Measurements from ENCODE around the gene COL2A1.

Gene COL2A1

GRCh38 chr12:47988073-47989022 is 15.9 kb downstream of the COL2A1 start:
- DNase-seq: no peak

DNA sequence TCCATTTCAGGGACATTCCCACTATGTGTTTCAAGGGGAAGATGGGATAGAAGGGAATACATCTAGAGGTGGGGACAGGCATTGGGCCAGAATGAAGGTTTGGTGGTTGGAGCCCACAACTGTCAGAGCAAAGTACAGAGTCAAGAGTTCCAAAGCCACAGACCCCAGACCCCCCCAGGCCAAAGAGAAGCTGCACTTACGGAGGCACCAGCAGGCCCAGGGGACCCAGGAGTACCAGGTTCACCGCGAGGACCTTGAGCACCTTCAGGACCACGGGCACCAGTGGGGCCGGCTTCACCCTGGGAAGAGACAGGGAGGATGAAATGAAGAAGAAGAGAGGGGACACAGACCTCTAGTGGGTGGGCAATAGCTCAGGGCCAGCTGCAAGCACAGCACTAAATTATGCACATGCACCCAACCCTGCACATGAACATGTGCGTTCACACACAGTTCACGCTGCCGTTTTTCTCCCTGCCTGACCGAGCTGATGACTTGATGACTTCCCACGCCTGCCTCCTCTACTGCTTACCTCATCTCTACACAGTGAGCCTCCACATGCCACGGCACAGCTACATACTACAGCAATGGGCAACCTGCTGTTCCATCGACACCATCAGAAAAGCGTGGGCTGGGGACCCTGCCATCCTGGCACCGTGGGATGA is 16.7 kb downstream of the COL2A1 start:
- no peak for DNase-seq

- DNase-seq: no peak
Observed at GRCh38 chr12:47986832-47987231, 17.4 kb downstream of the COL2A1 start.

GRCh38 chr12:47986291-47986660 is 18.0 kb downstream of the COL2A1 start:
- no peak for DNase-seq

GRCh38 chr12:47985596-47986290 is 18.5 kb downstream of the COL2A1 start:
- DNase-seq: no peak

- DNase-seq: no peak
Observed at GRCh38 chr12:47984331-47984801, 19.9 kb downstream of the COL2A1 start.

GRCh38 chr12:47983541-47984115 is 20.6 kb downstream of the COL2A1 start:
- no peak for DNase-seq

- DNase-seq: no peak
Observed at GRCh38 chr12:47982770-47983169, 21.5 kb downstream of the COL2A1 start.

- DNase-seq: no peak
Observed at GRCh38 chr12:47982311-47982710, 22.0 kb downstream of the COL2A1 start.

DNA sequence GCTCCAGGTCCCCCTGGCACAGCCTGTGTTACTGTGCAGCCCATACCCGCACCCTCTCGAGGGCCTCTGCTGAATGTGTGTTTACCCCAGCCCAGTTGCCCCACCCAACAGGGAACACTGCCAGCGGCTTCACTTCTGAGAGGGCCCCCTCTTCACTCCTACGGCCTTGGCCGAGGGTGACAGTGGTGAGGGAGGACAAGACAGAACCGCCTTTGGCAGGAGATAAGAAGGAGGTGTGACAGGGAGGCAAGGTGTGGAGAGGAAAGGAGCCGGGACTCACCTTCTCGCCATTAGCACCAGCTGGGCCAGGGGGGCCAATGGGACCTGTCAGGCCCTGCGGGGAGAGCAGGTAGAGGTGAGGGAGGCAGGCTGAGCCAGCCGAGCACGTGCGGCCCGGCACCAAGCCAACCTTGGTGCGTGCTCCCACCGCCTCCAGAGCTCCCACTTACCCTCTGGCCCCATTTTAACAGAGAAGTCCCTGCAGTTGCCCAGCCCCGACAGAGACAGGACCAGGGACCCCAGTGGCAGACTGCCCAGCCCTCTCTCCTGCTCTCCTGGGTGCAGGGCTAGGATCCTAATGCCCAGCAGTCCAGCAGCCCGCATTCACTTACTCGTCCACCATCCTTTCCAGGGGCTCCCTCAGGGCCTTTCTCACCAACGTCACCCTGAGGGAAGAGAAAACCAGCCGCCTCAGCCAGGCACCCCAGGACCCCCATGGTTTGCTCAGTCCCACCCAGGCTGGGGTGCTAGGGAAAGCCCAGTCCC is 22.6 kb downstream of the COL2A1 start:
- DNase-seq: no peak

GRCh38 chr12:47980779-47981495 is 23.3 kb downstream of the COL2A1 start:
- no peak for DNase-seq

DNA sequence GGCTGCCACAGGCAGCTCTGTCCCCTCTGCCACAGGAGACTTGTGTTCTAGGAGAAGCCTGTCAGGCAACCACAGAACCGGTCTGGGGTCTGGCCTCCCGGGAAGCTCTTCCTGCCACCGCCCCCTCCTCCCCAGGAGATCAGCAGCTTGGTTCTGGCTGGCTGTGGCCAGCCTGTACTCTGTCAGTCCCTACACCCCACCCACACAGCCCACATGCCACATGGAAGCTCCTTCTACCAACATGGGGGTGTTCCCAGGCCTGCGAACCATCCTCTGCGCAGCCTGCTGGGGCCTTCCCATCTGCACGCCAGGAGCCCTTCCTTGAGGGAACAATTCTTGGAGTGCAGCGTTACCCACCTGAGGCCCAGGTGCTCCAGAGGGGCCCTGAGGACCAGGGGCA is 24.1 kb downstream of the COL2A1 start:
- DNase-seq: no peak

DNA sequence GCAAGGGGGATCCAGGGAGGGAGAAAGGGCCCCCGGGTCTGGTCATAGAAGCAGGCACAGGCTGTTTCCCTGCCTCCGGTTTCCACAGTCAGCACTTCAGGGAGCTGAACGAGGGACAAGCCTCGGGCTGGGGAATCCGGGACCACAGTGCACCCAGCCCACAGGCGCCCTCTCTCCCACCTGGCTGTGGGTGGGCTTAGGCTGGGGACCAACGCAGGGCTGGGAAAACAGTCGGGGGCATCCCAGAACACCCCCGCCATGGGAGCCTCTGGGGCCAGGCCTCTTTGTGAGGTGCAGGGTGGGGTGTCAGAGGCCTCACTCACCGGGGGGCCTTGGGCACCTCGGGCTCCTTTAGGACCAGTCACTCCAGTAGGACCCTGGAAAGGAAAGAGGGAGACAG is 24.6 kb downstream of the COL2A1 start:
- no peak for DNase-seq

- no peak for DNase-seq
Observed at GRCh38 chr12:47979166-47979565, 25.1 kb downstream of the COL2A1 start.

GRCh38 chr12:47978598-47978873 is 25.7 kb downstream of the COL2A1 start:
- no peak for DNase-seq

- no peak for DNase-seq
Observed at GRCh38 chr12:47977772-47978597, 26.3 kb downstream of the COL2A1 start.

DNA sequence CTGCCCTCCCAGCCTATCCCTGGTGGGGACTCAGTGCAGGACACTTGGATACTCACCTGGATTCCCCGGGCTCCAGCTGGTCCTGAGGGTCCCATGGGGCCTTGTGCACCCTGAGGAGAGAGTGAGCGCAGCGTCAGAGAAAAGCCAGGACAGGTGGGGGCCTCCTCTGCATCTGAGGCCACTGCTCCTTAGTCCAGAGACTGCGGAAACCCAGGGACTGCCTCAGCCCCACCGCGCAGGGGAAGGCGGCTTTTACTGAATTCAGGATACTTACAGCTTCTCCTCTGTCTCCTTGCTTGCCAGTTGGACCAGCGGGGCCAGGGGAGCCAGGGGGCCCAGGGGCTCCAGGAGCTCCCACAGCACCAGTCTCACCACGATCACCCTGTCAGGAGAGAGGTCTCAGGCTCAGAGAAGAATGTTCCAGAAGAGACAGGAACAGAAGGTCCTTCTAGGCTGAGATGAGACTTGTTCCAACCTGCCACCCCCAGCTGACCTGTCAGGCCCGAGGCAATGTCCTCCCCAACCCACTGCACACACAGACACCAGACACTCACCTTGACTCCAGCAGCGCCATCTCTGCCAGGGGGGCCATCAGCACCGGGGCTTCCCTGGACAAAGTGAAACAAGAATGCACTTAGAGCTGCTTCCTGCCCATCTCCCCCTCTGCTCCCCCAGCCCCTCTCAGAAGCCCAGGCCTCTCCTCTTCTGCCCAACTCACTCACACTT is 27.1 kb downstream of the COL2A1 start:
- no peak for DNase-seq

DNA sequence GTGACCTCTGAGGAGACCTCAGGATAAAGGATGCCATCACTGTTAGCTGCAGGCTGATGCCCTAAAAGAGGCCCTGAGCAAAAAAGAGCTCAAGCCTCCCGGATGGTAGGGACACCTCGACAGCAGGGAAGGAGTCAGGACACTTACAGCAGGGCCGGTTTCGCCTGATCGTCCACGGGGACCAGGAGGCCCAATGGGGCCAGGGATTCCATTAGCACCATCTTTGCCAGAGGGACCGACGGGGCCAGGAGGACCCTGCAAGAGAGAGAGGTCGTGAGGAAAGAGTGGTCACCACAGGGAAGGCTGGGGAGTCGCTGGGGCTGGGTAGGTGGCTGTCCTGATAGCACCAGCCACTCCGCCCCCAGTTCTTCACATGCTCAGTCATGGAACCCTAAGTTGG is 28.5 kb downstream of the COL2A1 start:
- no peak for DNase-seq

DNA sequence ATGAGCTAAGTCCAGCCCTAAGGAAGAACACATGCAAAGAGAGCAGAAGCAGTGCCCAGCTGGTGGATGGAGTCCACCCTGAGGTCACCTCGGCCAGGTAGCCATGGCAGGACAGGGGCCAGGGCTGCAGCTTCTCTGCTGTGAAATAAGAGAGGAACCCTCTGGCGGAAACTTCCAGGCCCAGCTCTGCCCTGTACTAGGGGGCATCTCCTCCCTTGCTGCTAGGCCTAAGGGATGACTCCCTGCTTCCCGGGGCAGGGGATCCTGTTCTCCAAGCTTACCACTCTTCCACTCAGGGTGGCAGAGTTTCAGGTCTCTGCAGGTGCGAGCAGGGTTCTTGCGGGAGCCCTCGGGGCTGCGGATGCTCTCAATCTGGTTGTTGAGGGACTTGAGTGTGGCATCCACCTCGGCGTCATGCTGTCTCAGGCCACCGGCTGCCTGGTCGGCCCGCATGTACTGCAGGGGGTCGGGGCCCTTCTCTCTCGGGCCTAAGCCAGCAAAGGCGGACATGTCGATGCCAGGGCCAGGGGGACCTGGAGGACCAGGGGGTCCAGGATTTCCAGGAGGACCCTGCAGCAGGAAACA is 29.1 kb downstream of the COL2A1 start:
- no peak for DNase-seq

DNA sequence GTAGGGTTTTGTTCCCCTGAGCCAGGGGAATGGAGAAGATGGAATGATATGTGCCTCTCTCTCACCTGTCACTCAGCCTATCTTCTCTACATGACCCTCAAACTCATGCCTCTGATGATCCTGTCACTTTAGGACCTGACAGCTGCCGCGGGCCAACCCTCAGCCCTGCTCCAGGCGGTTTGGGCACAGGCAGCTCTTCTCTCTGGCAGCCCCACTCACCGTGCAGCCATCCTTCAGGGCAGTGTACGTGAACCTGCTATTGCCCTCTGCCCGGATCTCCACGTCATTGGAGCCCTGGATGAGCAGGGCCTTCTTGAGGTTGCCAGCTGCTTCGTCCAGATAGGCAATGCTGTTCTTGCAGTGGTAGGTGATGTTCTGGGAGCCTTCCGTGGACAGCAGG is 30.4 kb downstream of the COL2A1 start:
- no peak for DNase-seq

Data from stimulated activated naive CD4-positive, alpha-beta T cell (primary cell).